Liver (tissue), 3 donors: ENCODE data around the gene CAMSAP1.

Experiments
- CTCF ChIP-seq: fragments of 150-350 bp; IDR thresholded peaks from 2 replicates; pipeline ENCODE4 v1.5.1; 2017; ENCODE audit warnings: improper control_type of control experiment, low read depth, low read length; ENCODE audit not compliant: missing input control
- HNF4A ChIP-seq, 2 donors: conservative IDR thresholded peaks; 2 replicates each; pipeline ENCODE4 v1.6.1; 2016; ENCODE audit warnings: antibody characterized with exemption in 2 of 2, mild to moderate bottlenecking in 2 of 2
- HNF4G ChIP-seq: IDR thresholded peaks from 2 replicates; pipeline ENCODE4 v1.6.1; 2016; ENCODE audit warnings: antibody characterized with exemption
- JUND ChIP-seq, 2 donors: IDR thresholded peaks; 2 replicates each; pipeline ENCODE4 v1.6.1; 2016; ENCODE audit warnings: antibody characterized with exemption in 2 of 2
- MAX ChIP-seq: IDR thresholded peaks from 2 replicates; pipeline ENCODE4 v1.6.1; 2016; ENCODE audit warnings: antibody characterized with exemption
- RAD21 ChIP-seq, 2 donors: IDR thresholded peaks; 2 replicates each; pipeline ENCODE4 v1.6.1; 2016; ENCODE audit warnings: antibody characterized with exemption in 2 of 2, mild to moderate bottlenecking in 2 of 2
- SP1 ChIP-seq: IDR thresholded peaks from 2 replicates; pipeline ENCODE4 v1.6.1; 2018; ENCODE audit warnings: antibody characterized with exemption, mild to moderate bottlenecking
- TAF1 ChIP-seq: conservative IDR thresholded peaks from 2 replicates; pipeline ENCODE4 v1.6.1; 2016; ENCODE audit warnings: antibody characterized with exemption, mild to moderate bottlenecking
- YY1 ChIP-seq: IDR thresholded peaks from 2 replicates; pipeline ENCODE4 v1.6.1; 2016; ENCODE audit warnings: antibody characterized with exemption, mild to moderate bottlenecking
- ZBTB33 ChIP-seq: IDR thresholded peaks from 2 replicates; pipeline ENCODE4 v1.6.1; 2016; ENCODE audit warnings: antibody characterized with exemption
- TF ChIP-seq, protein P1 (sequence below): IDR thresholded peaks from 2 replicates; pipeline ENCODE4 v1.6.1; 2016; ENCODE audit warnings: antibody characterized with exemption
- TF ChIP-seq, protein P2 (sequence below): IDR thresholded peaks from 2 replicates; pipeline ENCODE4 v1.6.1; 2016; ENCODE audit warnings: antibody characterized with exemption, mild to moderate bottlenecking
- donor health status: healthy.
- donor health status: healthy.

DNA sequence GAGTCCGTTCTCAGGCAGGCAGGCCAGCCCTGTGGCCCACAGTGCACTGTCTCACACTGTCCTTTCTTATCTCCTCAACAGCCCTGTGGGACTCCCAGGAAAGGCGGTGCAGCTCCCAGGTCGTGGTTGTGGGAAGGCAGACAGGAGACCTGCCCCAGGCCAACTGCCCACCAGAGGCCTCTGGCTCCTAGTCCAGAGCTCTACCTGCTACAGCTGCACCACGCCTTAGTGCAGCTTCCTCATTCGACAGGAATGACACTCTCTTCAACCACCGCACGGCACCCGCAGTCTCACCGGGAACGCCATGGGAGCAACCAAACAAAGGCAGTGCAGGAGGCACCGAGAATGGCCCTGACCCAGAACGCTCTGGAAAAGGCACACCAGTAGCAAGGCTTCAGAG, 25.3 kb downstream of the CAMSAP1 start:
- TF ChIP-seq TAF1 (no peak), CTCF (no peak), SP1 (no peak), YY1 (no peak), ZBTB33 (no peak), RAD21 (IDR thresholded peaks at IDR 0.05) (no peak), MAX (no peak), HNF4A (conservative IDR thresholded peaks at IDR 0.05) (no peak), HNF4G (no peak), JUND (IDR thresholded peaks at IDR 0.05) (no peak)
- TF ChIP-seq, protein P1, sequence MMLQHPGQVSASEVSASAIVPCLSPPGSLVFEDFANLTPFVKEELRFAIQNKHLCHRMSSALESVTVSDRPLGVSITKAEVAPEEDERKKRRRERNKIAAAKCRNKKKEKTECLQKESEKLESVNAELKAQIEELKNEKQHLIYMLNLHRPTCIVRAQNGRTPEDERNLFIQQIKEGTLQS, result no peak
- TF ChIP-seq, protein P2, sequence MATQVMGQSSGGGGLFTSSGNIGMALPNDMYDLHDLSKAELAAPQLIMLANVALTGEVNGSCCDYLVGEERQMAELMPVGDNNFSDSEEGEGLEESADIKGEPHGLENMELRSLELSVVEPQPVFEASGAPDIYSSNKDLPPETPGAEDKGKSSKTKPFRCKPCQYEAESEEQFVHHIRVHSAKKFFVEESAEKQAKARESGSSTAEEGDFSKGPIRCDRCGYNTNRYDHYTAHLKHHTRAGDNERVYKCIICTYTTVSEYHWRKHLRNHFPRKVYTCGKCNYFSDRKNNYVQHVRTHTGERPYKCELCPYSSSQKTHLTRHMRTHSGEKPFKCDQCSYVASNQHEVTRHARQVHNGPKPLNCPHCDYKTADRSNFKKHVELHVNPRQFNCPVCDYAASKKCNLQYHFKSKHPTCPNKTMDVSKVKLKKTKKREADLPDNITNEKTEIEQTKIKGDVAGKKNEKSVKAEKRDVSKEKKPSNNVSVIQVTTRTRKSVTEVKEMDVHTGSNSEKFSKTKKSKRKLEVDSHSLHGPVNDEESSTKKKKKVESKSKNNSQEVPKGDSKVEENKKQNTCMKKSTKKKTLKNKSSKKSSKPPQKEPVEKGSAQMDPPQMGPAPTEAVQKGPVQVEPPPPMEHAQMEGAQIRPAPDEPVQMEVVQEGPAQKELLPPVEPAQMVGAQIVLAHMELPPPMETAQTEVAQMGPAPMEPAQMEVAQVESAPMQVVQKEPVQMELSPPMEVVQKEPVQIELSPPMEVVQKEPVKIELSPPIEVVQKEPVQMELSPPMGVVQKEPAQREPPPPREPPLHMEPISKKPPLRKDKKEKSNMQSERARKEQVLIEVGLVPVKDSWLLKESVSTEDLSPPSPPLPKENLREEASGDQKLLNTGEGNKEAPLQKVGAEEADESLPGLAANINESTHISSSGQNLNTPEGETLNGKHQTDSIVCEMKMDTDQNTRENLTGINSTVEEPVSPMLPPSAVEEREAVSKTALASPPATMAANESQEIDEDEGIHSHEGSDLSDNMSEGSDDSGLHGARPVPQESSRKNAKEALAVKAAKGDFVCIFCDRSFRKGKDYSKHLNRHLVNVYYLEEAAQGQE, result no peak
